Liver (tissue), 9 donors: ENCODE results near the gene TMEM98. TPM values are rescaled to one million over a fixed set of nuclear protein-coding genes. Genes with fewer than 3 reads are reported as not detected.
A peak's percentile ranks its signal among the peaks of the same experiment; 100 is the strongest.

Experiments
- DNase-seq: peaks from one replicate; pipeline ENCODE4 v3.0.0-alpha.2; 2017; ENCODE audit warnings: low spot score
- H3K27ac ChIP-seq, 2 donors: one replicate each; pipeline ENCODE4 v1.7.0; 2013; ENCODE audit warnings: inconsistent platforms in 2 of 2, low read length in 2 of 2, control low read depth in 1 of 2, low read depth in 1 of 2, mild to moderate bottlenecking in 1 of 2
- H3K27me3 ChIP-seq, 4 donors: one replicate each; pipeline versions ENCODE4 v1.6.1 to v1.7.0; 2013; ENCODE audit warnings: low read length in 3 of 4, inconsistent platforms in 1 of 4, mild to moderate bottlenecking in 1 of 4, moderate library complexity in 1 of 4; ENCODE audit not compliant: control insufficient read depth in 4 of 4, insufficient read depth in 4 of 4
- H3K36me3 ChIP-seq, 4 donors: one replicate each; pipeline versions ENCODE4 v1.6.1 to v1.7.0; 2013; ENCODE audit warnings: low read length in 3 of 4, mild to moderate bottlenecking in 3 of 4, low read depth in 1 of 4, moderate library complexity in 1 of 4; ENCODE audit not compliant: control insufficient read depth in 4 of 4, insufficient read depth in 3 of 4
- H3K4me1 ChIP-seq, 4 donors: one replicate each; pipeline versions ENCODE4 v1.6.1 to v1.7.0; 2013; ENCODE audit warnings: low read length in 3 of 4, mild to moderate bottlenecking in 3 of 4, moderate library complexity in 1 of 4; ENCODE audit not compliant: control insufficient read depth in 4 of 4, insufficient read depth in 4 of 4
- H3K4me3 ChIP-seq, 3 donors: one replicate each; pipeline versions ENCODE4 v1.6.1 to v1.7.0; 2013; ENCODE audit warnings: low read length in 3 of 3, control low read depth in 1 of 3, low read depth in 1 of 3, mild to moderate bottlenecking in 1 of 3
- H3K9ac ChIP-seq, 2 donors: one replicate each; pipeline ENCODE4 v1.7.0; 2013; ENCODE audit warnings: low read length in 2 of 2, mild to moderate bottlenecking in 2 of 2, moderate library complexity in 2 of 2, control low read depth in 1 of 2, low read depth in 1 of 2
- H3K9me3 ChIP-seq, 4 donors: one replicate each; pipeline versions ENCODE4 v1.6.1 to v1.7.0; 2013; ENCODE audit warnings: low read length in 3 of 4; ENCODE audit not compliant: control insufficient read depth in 4 of 4
- ATF3 ChIP-seq: IDR thresholded peaks from 2 replicates; pipeline ENCODE4 v1.6.1; 2016; ENCODE audit warnings: antibody characterized with exemption
- CTCF ChIP-seq: fragments of 150-350 bp; IDR thresholded peaks from 2 replicates; pipeline ENCODE4 v1.5.1; 2017; ENCODE audit warnings: improper control_type of control experiment, low read depth, low read length; ENCODE audit not compliant: missing input control
- EGR1 ChIP-seq, 2 donors: IDR thresholded peaks; 2 replicates each; pipeline ENCODE4 v1.6.1; 2016 to 2018; ENCODE audit warnings: antibody characterized with exemption in 2 of 2, low read depth in 2 of 2
- FOXA1 ChIP-seq: IDR thresholded peaks from 2 replicates; pipeline ENCODE4 v1.6.1; 2016; ENCODE audit warnings: antibody characterized with exemption
- FOXA2 ChIP-seq: IDR thresholded peaks from 2 replicates; pipeline ENCODE4 v1.6.1; 2016; ENCODE audit warnings: antibody characterized with exemption
- GABPA ChIP-seq, 2 donors: IDR thresholded peaks in 1 of 2; conservative IDR thresholded peaks in 1 of 2; 2 replicates each; pipeline ENCODE4 v1.6.1; 2016; ENCODE audit warnings: antibody characterized with exemption in 2 of 2, mild to moderate bottlenecking in 1 of 2, moderate library complexity in 1 of 2
- HNF4A ChIP-seq, 2 donors: conservative IDR thresholded peaks; 2 replicates each; pipeline ENCODE4 v1.6.1; 2016; ENCODE audit warnings: antibody characterized with exemption in 2 of 2, mild to moderate bottlenecking in 2 of 2
- HNF4G ChIP-seq: IDR thresholded peaks from 2 replicates; pipeline ENCODE4 v1.6.1; 2016; ENCODE audit warnings: antibody characterized with exemption
- JUND ChIP-seq, 2 donors: IDR thresholded peaks; 2 replicates each; pipeline ENCODE4 v1.6.1; 2016; ENCODE audit warnings: antibody characterized with exemption in 2 of 2
- MAX ChIP-seq: IDR thresholded peaks from 2 replicates; pipeline ENCODE4 v1.6.1; 2016; ENCODE audit warnings: antibody characterized with exemption
- NR2F2 ChIP-seq: IDR thresholded peaks from 2 replicates; pipeline ENCODE4 v1.6.1; 2016; ENCODE audit warnings: antibody characterized with exemption
- RAD21 ChIP-seq, 2 donors: IDR thresholded peaks; 2 replicates each; pipeline ENCODE4 v1.6.1; 2016; ENCODE audit warnings: antibody characterized with exemption in 2 of 2, mild to moderate bottlenecking in 2 of 2
- REST ChIP-seq: IDR thresholded peaks from 2 replicates; pipeline ENCODE4 v1.6.1; 2016; ENCODE audit warnings: antibody characterized with exemption, mild to moderate bottlenecking
- RXRA ChIP-seq, 2 donors: IDR thresholded peaks; 2 replicates each; pipeline ENCODE4 v1.6.1; 2017 to 2018; ENCODE audit warnings: antibody characterized with exemption in 2 of 2, mild to moderate bottlenecking in 1 of 2
- SP1 ChIP-seq: IDR thresholded peaks from 2 replicates; pipeline ENCODE4 v1.6.1; 2018; ENCODE audit warnings: antibody characterized with exemption, mild to moderate bottlenecking
- TAF1 ChIP-seq: conservative IDR thresholded peaks from 2 replicates; pipeline ENCODE4 v1.6.1; 2016; ENCODE audit warnings: antibody characterized with exemption, mild to moderate bottlenecking
- YY1 ChIP-seq: IDR thresholded peaks from 2 replicates; pipeline ENCODE4 v1.6.1; 2016; ENCODE audit warnings: antibody characterized with exemption, mild to moderate bottlenecking
- ZBTB33 ChIP-seq: IDR thresholded peaks from 2 replicates; pipeline ENCODE4 v1.6.1; 2016; ENCODE audit warnings: antibody characterized with exemption
- WGBS: extraction: QIAGEN DNeasy Blood & Tissue Kit; methylation state at CpG from one replicate; pipeline ENCODE4 v1.1.7; 2013; 5-methylcytosine and 5-hydroxymethylcytosine counted together
- polyA plus RNA-seq, 2 donors: library from polyadenylated mRNA; stranded (reverse) in 1 of 2; unstranded in 1 of 2; fragments of 200-250 nt in 1 of 2; fragments of >200 nt in 1 of 2; fragmentation: Nextera tagmentation in 1 of 2; extraction: Ambion mirVana in 1 of 2; gene quantifications; one replicate each; pipeline versions ENCODE4 v1.2.1 to v1.2.3, GENCODE V29; 2013 to 2015
- total RNA-seq, 2 donors: library from RNA; depleted of rRNA; stranded (reverse); fragments of >200 nt; gene quantifications; one replicate each; pipeline ENCODE4 v1.2.3, GENCODE V29; 2014
- donor health status: healthy.
- donor health status: healthy.
- donor health status: healthy.
- donor health status: healthy.
- donor health status: healthy.

Gene TMEM98
- total and polyA plus RNA-seq, 4 donors, result 7.0 to 17.5 (median 10.7) TPM

GRCh38 chr17:32927201-32927723 is 691 bp upstream of the TMEM98 start:
- Histone ChIP-seq H3K4me3 (peak overlapping the region in 2 of 3 donors; percentile 54 to 85), H3K4me1 (peaks cover 2 to 11% (median 6%) of the 10 kb centered on the region in 4 donors), H3K9me3 (no peaks in the 10 kb centered on the region), H3K27me3 (no peaks in the 10 kb centered on the region), H3K36me3 (no peaks in the 10 kb centered on the region), H3K27ac (no peak overlapping the region), H3K9ac (no peak overlapping the region)
- DNase-seq, result peak; percentile 33
- TF ChIP-seq FOXA2 (no peak), RAD21 (IDR thresholded peaks at IDR 0.05) (no peak), ZBTB33 (no peak), JUND (IDR thresholded peaks at IDR 0.05) (no peak), FOXA1 (no peak), MAX (no peak), SP1 (no peak), CTCF (no peak), ATF3 (no peak), YY1 (no peak), NR2F2 (no peak), EGR1 (IDR thresholded peaks at IDR 0.05; ENCODE audit: low read depth in 2 of 2) (no peak), REST (no peak), HNF4G (no peak), TAF1 (no peak), HNF4A (conservative IDR thresholded peaks at IDR 0.05) (no peak), GABPA (IDR thresholded peaks at IDR 0.05 in 1 of 2, conservative IDR thresholded peaks at IDR 0.05 in 1 of 2) (no peak), RXRA (IDR thresholded peaks at IDR 0.05) (no peak)
- 27% methylated on average over 11 of the region's 11 CpGs for WGBS
